ENCODE data around the gene CDYL2. TPM values are rescaled to one million over a fixed set of nuclear protein-coding genes. Genes with fewer than 3 reads are reported as not detected.

Gene CDYL2
- total and polyA plus RNA-seq, 7 donors: 1.2 to 8.8 (median 2.5) TPM

DNA sequence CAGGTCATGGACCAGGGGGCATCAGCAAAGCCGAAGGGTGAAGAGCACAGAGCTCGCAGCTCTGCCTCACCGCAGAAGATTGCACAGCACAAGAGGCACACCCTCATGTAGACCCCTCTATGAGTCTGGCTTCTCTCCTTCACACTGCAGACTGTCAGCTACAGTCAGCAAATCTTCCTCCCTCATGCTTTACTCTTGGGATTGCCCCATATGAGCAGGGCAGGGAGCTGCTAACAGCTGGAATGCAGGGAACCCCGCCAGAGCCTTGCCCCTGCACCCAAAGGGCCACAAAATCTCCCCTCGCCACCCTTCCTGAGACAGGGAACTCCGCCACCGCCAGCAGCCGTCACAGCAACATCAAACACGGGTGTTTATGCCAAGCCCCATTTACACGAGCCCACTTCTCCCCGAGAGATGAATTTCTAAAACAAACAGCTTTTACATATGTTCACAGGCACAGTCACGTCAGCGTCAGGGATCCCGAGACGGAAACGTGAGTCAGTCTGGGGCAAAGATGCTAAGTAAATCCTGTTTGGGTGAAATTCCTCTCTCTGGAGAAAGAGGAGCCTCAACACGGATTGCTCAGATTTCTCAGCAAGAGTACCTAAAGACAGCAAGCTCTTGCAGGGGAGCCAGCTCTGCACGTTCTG is 121.9 kb downstream of the CDYL2 start:
- H3K27ac ChIP-seq: no peak overlapping the region
- H3K4me1 ChIP-seq: no peaks in the 10 kb centered on the region
- TF ChIP-seq, protein P1, sequence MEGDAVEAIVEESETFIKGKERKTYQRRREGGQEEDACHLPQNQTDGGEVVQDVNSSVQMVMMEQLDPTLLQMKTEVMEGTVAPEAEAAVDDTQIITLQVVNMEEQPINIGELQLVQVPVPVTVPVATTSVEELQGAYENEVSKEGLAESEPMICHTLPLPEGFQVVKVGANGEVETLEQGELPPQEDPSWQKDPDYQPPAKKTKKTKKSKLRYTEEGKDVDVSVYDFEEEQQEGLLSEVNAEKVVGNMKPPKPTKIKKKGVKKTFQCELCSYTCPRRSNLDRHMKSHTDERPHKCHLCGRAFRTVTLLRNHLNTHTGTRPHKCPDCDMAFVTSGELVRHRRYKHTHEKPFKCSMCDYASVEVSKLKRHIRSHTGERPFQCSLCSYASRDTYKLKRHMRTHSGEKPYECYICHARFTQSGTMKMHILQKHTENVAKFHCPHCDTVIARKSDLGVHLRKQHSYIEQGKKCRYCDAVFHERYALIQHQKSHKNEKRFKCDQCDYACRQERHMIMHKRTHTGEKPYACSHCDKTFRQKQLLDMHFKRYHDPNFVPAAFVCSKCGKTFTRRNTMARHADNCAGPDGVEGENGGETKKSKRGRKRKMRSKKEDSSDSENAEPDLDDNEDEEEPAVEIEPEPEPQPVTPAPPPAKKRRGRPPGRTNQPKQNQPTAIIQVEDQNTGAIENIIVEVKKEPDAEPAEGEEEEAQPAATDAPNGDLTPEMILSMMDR (IDR thresholded peaks at IDR 0.05): no peak
- TF ChIP-seq EP300 (IDR thresholded peaks at IDR 0.05) (no peak), POLR2AphosphoS5 (IDR thresholded peaks at IDR 0.05) (no peak), POLR2A (IDR thresholded peaks at IDR 0.05) (no peak)
- no peaks in the 10 kb centered on the region for H3K36me3 ChIP-seq
- no peak overlapping the region for H3K4me3 ChIP-seq
- WGBS, 2 donors: 84 to 87% methylated on average over 18 of the region's 18 CpGs
- no peaks in the 10 kb centered on the region for H3K27me3 ChIP-seq
- DNase-seq: no peak
- no peaks in the 10 kb centered on the region for H3K9me3 ChIP-seq
- intact Hi-C loops (cut with DNase I): no loop called here

DNA sequence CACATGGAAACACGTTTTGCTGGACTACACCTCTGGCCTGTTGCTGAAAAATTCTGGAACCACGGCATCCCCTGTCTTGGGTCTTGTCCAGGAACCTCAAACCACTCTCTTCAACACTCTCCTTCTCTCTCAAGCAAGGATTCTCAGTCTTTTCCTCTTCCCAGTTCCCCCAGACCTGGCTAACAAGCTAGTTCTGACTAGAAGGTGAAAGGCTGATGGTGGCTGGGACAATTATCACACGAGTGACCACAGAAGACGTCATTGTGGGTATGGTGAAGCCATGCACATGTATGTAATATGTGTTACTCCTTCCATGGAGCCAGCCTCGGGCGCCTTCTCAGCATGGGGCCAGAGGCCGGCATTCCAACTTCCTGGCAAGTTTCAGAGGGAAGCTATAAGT is 123.0 kb downstream of the CDYL2 start:
- WGBS, 2 donors: 88 to 93% methylated on average over 7 of the region's 7 CpGs
- Histone ChIP-seq H3K9me3 (no peaks in the 10 kb centered on the region), H3K4me3 (no peak overlapping the region), H3K36me3 (no peaks in the 10 kb centered on the region), H3K27ac (no peak overlapping the region), H3K4me1 (no peaks in the 10 kb centered on the region), H3K27me3 (no peaks in the 10 kb centered on the region)
- intact Hi-C loops (cut with DNase I): no loop called here
- no peak for DNase-seq
- TF ChIP-seq POLR2A (IDR thresholded peaks at IDR 0.05) (no peak), POLR2AphosphoS5 (IDR thresholded peaks at IDR 0.05) (no peak), EP300 (IDR thresholded peaks at IDR 0.05) (no peak)
- TF ChIP-seq, protein P1 (IDR thresholded peaks at IDR 0.05): no peak

DNA sequence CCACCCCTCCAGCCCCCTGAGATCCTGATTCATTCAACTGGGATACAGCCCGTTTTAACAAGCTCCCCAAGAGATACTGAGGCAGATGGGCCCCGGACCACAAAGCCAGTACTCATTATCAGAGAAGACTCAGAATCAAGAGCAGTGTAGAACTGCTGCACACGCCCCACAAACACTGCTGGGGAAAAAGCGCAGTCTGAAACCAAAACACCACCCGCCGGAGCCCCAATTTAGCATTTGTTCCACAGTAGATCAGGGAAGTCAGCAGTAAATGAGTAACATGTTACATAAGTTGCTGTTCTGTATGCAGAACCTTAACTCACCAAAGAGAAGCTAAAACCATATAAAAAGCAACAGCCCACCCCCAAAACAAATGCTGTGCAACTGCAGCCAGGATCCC is 123.6 kb downstream of the CDYL2 start:
- Histone ChIP-seq H3K4me1 (no peaks in the 10 kb centered on the region), H3K27me3 (no peaks in the 10 kb centered on the region), H3K36me3 (no peaks in the 10 kb centered on the region), H3K9me3 (no peaks in the 10 kb centered on the region), H3K27ac (no peak overlapping the region), H3K4me3 (no peak overlapping the region)
- 87 to 91% methylated on average over 6 of the region's 6 CpGs for WGBS, 2 donors
- TF ChIP-seq POLR2A (IDR thresholded peaks at IDR 0.05): no peak
- TF ChIP-seq POLR2AphosphoS5 (IDR thresholded peaks at IDR 0.05): no peak
- DNase-seq: no peak
- intact Hi-C loops (cut with DNase I): no loop called here

GRCh38 chr16:80680046-80680445 is 124.4 kb downstream of the CDYL2 start:
- no peak for DNase-seq
- Histone ChIP-seq H3K9me3 (peaks cover 0 to 1% (median 0%) of the 10 kb centered on the region in 4 donors), H3K4me1 (no peaks in the 10 kb centered on the region), H3K36me3 (no peaks in the 10 kb centered on the region), H3K4me3 (no peak overlapping the region), H3K27ac (no peak overlapping the region), H3K27me3 (no peaks in the 10 kb centered on the region)
- intact Hi-C loops (cut with DNase I): no loop called here
- WGBS, 2 donors: 85 to 90% methylated on average over 7 of the region's 7 CpGs
- TF ChIP-seq POLR2A (IDR thresholded peaks at IDR 0.05) (no peak), POLR2AphosphoS5 (IDR thresholded peaks at IDR 0.05) (no peak), EP300 (IDR thresholded peaks at IDR 0.05) (no peak)
- TF ChIP-seq, protein P1 (IDR thresholded peaks at IDR 0.05): no peak

DNA sequence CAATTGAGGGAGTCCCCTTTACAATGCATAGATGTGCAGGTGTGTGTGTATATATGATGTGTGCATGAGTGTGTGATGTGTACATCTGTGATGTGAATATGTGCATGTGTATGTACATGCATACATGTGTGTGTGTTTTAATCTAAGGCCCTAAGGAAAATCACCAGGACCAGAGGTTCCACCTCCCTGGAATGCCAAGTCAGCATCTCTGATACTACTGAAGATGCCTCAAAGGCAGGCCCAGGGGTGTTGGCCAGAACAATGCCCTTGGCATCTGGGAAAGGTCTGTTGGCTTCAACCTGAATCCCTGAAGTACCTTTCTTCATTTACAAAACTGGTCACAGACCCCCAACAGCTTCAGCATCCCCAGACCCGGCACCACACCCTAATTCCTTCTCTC is 129.5 kb downstream of the CDYL2 start:
- Histone ChIP-seq H3K27me3 (no peaks in the 10 kb centered on the region), H3K4me3 (no peak overlapping the region), H3K4me1 (no peaks in the 10 kb centered on the region), H3K9me3 (peaks cover 0 to 1% (median 0%) of the 10 kb centered on the region in 4 donors), H3K27ac (no peak overlapping the region), H3K36me3 (no peaks in the 10 kb centered on the region)
- 90 to 96% methylated on average over 1 of the region's 1 CpG for WGBS, 2 donors
- intact Hi-C loops (cut with DNase I): no loop called here
- no peak for DNase-seq
- TF ChIP-seq, protein P1 (IDR thresholded peaks at IDR 0.05): no peak
- TF ChIP-seq POLR2A (IDR thresholded peaks at IDR 0.05) (no peak), POLR2AphosphoS5 (IDR thresholded peaks at IDR 0.05) (no peak)
